Subcutaneous adipose tissue (tissue), 4 donors: Measurements from ENCODE around the gene KDM4B. TPM values are rescaled to one million over a fixed set of nuclear protein-coding genes. Genes with fewer than 3 reads are reported as not detected.

Source experiments
- total RNA-seq, 4 donors: library from RNA; depleted of rRNA; stranded (reverse); fragments of >200 nt; gene quantifications; one replicate each; pipeline ENCODE4 v1.1.0, GENCODE V29; 2016
- TF ChIP-seq, protein P1 (sequence below): fragments of 450-650 bp; IDR thresholded peaks from one replicate; pipeline ENCODE4 v1.5.1; 2016; ENCODE audit warnings: low read depth, mild to moderate bottlenecking, control low read depth, antibody characterized with exemption, moderate library complexity

KDM4B gene
- total RNA-seq, 4 donors from 2014 or later: 19.4 to 56.1 (median 28.5) TPM

- TF ChIP-seq, protein P1, sequence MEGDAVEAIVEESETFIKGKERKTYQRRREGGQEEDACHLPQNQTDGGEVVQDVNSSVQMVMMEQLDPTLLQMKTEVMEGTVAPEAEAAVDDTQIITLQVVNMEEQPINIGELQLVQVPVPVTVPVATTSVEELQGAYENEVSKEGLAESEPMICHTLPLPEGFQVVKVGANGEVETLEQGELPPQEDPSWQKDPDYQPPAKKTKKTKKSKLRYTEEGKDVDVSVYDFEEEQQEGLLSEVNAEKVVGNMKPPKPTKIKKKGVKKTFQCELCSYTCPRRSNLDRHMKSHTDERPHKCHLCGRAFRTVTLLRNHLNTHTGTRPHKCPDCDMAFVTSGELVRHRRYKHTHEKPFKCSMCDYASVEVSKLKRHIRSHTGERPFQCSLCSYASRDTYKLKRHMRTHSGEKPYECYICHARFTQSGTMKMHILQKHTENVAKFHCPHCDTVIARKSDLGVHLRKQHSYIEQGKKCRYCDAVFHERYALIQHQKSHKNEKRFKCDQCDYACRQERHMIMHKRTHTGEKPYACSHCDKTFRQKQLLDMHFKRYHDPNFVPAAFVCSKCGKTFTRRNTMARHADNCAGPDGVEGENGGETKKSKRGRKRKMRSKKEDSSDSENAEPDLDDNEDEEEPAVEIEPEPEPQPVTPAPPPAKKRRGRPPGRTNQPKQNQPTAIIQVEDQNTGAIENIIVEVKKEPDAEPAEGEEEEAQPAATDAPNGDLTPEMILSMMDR: no peak
Measured at GRCh38 chr19:5099701-5100221, 130.8 kb downstream of the KDM4B start.

- TF ChIP-seq, protein P1: no peak
Measured at GRCh38 chr19:5101871-5102270, 133.0 kb downstream of the KDM4B start.

DNA sequence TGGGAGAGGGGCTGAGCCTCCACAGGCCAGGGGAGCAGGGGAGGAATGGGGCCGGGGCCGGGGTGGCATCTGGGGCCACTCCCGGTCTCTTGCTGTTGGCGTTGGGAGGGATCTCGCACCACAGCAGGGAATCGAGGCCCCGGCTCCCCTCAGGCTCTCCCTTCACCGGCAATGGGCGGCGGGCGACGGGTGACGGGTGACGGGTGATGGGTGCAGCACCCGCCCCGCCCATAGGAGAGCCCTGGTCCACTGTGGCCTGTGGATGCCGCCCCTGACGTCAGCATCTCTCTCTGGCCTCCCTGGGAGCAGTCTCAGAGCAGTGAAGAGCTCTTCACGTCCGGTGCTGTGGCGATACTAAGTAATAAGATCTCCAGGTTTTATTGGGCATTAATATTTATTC lies 133.6 kb downstream of the KDM4B start:
- TF ChIP-seq, protein P1: no peak

- TF ChIP-seq, protein P1: no peak
Measured at GRCh38 chr19:5103061-5103701, 134.3 kb downstream of the KDM4B start.

GRCh38 chr19:5103812-5104410 lies 135.0 kb downstream of the KDM4B start:
- TF ChIP-seq, protein P1: no peak

GRCh38 chr19:5104871-5105351 lies 136.0 kb downstream of the KDM4B start:
- TF ChIP-seq, protein P1: no peak

DNA sequence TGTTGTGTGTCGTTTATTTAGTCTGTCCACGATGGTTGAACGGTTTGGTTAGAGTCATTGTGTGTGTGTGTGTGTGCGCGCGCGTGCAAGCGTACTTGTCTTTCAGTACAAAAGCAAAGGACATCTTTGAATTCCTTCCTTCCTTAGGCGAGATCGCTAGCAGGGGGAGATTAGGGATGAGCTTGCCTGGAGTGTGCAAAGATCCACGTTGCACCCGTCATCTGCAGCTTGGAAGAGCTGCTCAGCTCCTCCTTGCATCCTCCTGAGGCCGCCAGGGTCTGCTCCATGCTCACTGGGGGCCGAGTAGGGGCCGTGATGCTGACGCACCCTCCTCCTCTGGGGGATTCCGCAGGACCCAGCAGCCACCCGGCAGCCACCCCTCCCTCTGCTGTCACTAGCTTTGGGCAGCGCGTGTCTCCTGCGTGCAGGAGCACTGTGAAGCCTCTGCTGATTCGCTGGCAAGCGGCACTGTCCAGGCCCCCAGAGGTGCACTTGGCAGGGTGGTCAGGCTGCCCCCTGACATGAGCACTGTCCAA lies 137.3 kb downstream of the KDM4B start:
- TF ChIP-seq, protein P1: no peak
